Gastrocnemius medialis (tissue), 4 donors: ENCODE data around the gene KMT5C. TPM values are rescaled to one million over a fixed set of nuclear protein-coding genes. Genes with fewer than 3 reads are reported as not detected.

Source experiments
- ATAC-seq, 2 donors: fragments of 150-250 bp; one replicate each; pipeline ENCODE4 v1.9.1; 2016
- DNase-seq, 2 donors: peaks; one replicate each; pipeline ENCODE4 v3.0.0-alpha.2; 2019
- H3K27ac ChIP-seq, 4 donors: fragments of 200-600 bp; sonication (generic); 1 replicate in 1 of 4; 2 replicates in 3 of 4; pipeline ENCODE4 v1.5.1; 2016 to 2018; ENCODE audit warnings: mild to moderate bottlenecking in 2 of 4, moderate library complexity in 1 of 4
- H3K27me3 ChIP-seq, 3 donors: fragments of 200-600 bp; sonication (generic) in 2 of 3; 1 replicate in 1 of 3; 2 replicates in 2 of 3; pipeline versions ENCODE4 v1.5.1 to v1.6.0; 2016 to 2019; ENCODE audit warnings: mild to moderate bottlenecking in 1 of 3, moderate library complexity in 1 of 3
- H3K36me3 ChIP-seq, 2 donors: fragments of 200-600 bp; sonication (generic) in 1 of 2; one replicate each; pipeline ENCODE4 v1.5.1; 2017 to 2018
- H3K4me1 ChIP-seq, 2 donors: fragments of 200-600 bp; sonication (generic) in 1 of 2; one replicate each; pipeline ENCODE4 v1.5.1; 2016 to 2017; ENCODE audit warnings: mild to moderate bottlenecking in 2 of 2
- H3K4me3 ChIP-seq, 4 donors: fragments of 200-600 bp; sonication (generic) in 3 of 4; 1 replicate in 1 of 4; 2 replicates in 3 of 4; pipeline ENCODE4 v1.5.1; 2016 to 2019; ENCODE audit warnings: mild to moderate bottlenecking in 2 of 4
- H3K9me3 ChIP-seq, 3 donors: fragments of 200-600 bp; sonication (generic) in 2 of 3; 1 replicate in 1 of 3; 2 replicates in 2 of 3; pipeline ENCODE4 v1.5.1; 2016 to 2019
- CTCF ChIP-seq, 5 experiments: fragments of 450-650 bp in 3 of 5; fragments of 200-600 bp in 2 of 5; sonication (generic) in 2 of 5; IDR thresholded peaks in 4 of 5; conservative IDR thresholded peaks in 1 of 5; 1 replicate in 4 of 5; 2 replicates in 1 of 5; pipeline ENCODE4 v1.5.1; 2016 to 2019; ENCODE audit warnings: antibody characterized with exemption in 5 of 5, mild to moderate bottlenecking in 3 of 5, moderate library complexity in 3 of 5
- POLR2A ChIP-seq, 2 donors: fragments of 450-650 bp; IDR thresholded peaks; one replicate each; pipeline ENCODE4 v1.6.1; 2017; ENCODE audit warnings: antibody characterized with exemption in 2 of 2, mild to moderate bottlenecking in 2 of 2, moderate library complexity in 2 of 2
- in situ Hi-C, 4 donors: fragments of 200-750 bp; cut with MboI; loops; one replicate each; pipeline versions ENCODE4 v1.15.0 to v1.8.0; 2017; ENCODE audit warnings: low sequenced_read_pairs in 4 of 4
- intact Hi-C: fragments of 100-400 bp; cut with DNase I; formaldehyde crosslinking; loops from one replicate; pipeline ENCODE4 v1.15.1; 2023; ENCODE audit warnings: low total_unique reads
- total RNA-seq, 4 donors: library from RNA; depleted of rRNA; stranded (reverse); fragments of >200 nt; gene quantifications; one replicate each; pipeline versions ENCODE4 v1.1.0 to v1.2.3, GENCODE V29; 2016

The KMT5C gene
- total RNA-seq, 4 donors from 2014 or later: 2.5 to 5.4 (median 4.5) TPM

GRCh38 chr19:55355213-55355821 lies 15.6 kb downstream of the KMT5C start:
- Histone ChIP-seq H3K4me3 (no peak overlapping the region), H3K27me3 (peaks cover 42 to 56% (median 54%) of the 10 kb centered on the region in 3 donors), H3K27ac (no peak overlapping the region), H3K9me3 (no peaks in the 10 kb centered on the region), H3K36me3 (no peaks in the 10 kb centered on the region), H3K4me1 (peaks cover 0 to 15% of the 10 kb centered on the region in 2 donors)
- ATAC-seq: no peak
- intact Hi-C loops (no loop called here), in situ Hi-C loops (no loop called here)
- no peak for DNase-seq
- no peak for TF ChIP-seq POLR2A (IDR thresholded peaks at IDR 0.05)
- TF ChIP-seq CTCF (IDR thresholded peaks at IDR 0.05 in 4 of 5, conservative IDR thresholded peaks at IDR 0.05 in 1 of 5): no peak

GRCh38 chr19:55358493-55358892 lies 18.8 kb downstream of the KMT5C start:
- H3K4me3 ChIP-seq: no peak overlapping the region
- H3K27me3 ChIP-seq: peaks cover 17 to 31% (median 25%) of the 10 kb centered on the region in 3 donors
- intact Hi-C loops (no loop called here), in situ Hi-C loops (no loop called here)
- no peaks in the 10 kb centered on the region for H3K36me3 ChIP-seq
- ATAC-seq: no peak
- peaks cover 0 to 10% of the 10 kb centered on the region in 2 donors for H3K4me1 ChIP-seq
- no peak for DNase-seq
- H3K27ac ChIP-seq: no peak overlapping the region
- TF ChIP-seq POLR2A (IDR thresholded peaks at IDR 0.05) (no peak), CTCF (IDR thresholded peaks at IDR 0.05 in 4 of 5, conservative IDR thresholded peaks at IDR 0.05 in 1 of 5) (no peak)
- H3K9me3 ChIP-seq: no peaks in the 10 kb centered on the region

- peaks cover 0 to 2% of the 10 kb centered on the region in 2 donors for H3K4me1 ChIP-seq
- TF ChIP-seq POLR2A (IDR thresholded peaks at IDR 0.05) (no peak), CTCF (IDR thresholded peaks at IDR 0.05 in 4 of 5, conservative IDR thresholded peaks at IDR 0.05 in 1 of 5) (no peak)
- H3K27ac ChIP-seq: no peak overlapping the region
- peaks cover 12 to 24% (median 17%) of the 10 kb centered on the region in 3 donors for H3K27me3 ChIP-seq
- in situ Hi-C loops (no loop called here), intact Hi-C loops (no loop called here)
- H3K36me3 ChIP-seq: no peaks in the 10 kb centered on the region
- DNase-seq (no peak), ATAC-seq (no peak)
- H3K9me3 ChIP-seq: no peaks in the 10 kb centered on the region
- no peak overlapping the region for H3K4me3 ChIP-seq
These were observed 19.6 kb downstream of the KMT5C start for GRCh38 chr19:55358943-55359908.

- Histone ChIP-seq H3K9me3 (no peaks in the 10 kb centered on the region), H3K36me3 (no peaks in the 10 kb centered on the region), H3K4me1 (no peaks in the 10 kb centered on the region), H3K27ac (no peak overlapping the region), H3K4me3 (no peak overlapping the region), H3K27me3 (peaks cover 2 to 7% (median 4%) of the 10 kb centered on the region in 3 donors)
- in situ Hi-C loops (no loop called here), intact Hi-C loops (no loop called here)
- ATAC-seq (no peak), DNase-seq (no peak)
- TF ChIP-seq CTCF (IDR thresholded peaks at IDR 0.05 in 4 of 5, conservative IDR thresholded peaks at IDR 0.05 in 1 of 5) (no peak), POLR2A (IDR thresholded peaks at IDR 0.05) (no peak)
These were observed 21.2 kb downstream of the KMT5C start for GRCh38 chr19:55360902-55361301.
